NT2/D1 (cell line): ENCODE data around the gene DDA1.

Source experiments
- DNase-seq: peaks from one replicate; pipeline ENCODE4 v3.0.0-alpha.2; 2011; ENCODE audit warnings: low read depth, low spot score
- H3K27me3 ChIP-seq: 2 replicates; pipeline ENCODE4 v1.6.0; 2011; ENCODE audit warnings: mild to moderate bottlenecking; ENCODE audit not compliant: insufficient read length, insufficient read depth
- H3K36me3 ChIP-seq: 2 replicates; pipeline ENCODE4 v1.6.1; 2011; ENCODE audit warnings: mild to moderate bottlenecking, low read length, mixed read lengths; ENCODE audit not compliant: insufficient read depth, insufficient read length
- H3K4me1 ChIP-seq: 2 replicates; pipeline ENCODE4 v1.5.1; 2011; ENCODE audit not compliant: insufficient read depth, insufficient read length
- H3K4me3 ChIP-seq: 2 replicates; pipeline ENCODE4 v1.5.1; 2011; ENCODE audit warnings: low read depth; ENCODE audit not compliant: insufficient read length
- H3K9ac ChIP-seq: 2 replicates; pipeline ENCODE4 v1.6.0; 2011; ENCODE audit warnings: low read depth; ENCODE audit not compliant: insufficient read length
- H3K9me3 ChIP-seq: 2 replicates; pipeline ENCODE4 v1.5.1; 2011; ENCODE audit warnings: mild to moderate bottlenecking, low read length; ENCODE audit not compliant: insufficient read depth
- SUZ12 ChIP-seq: IDR thresholded peaks from 2 replicates; pipeline ENCODE4 v1.6.1; 2011; ENCODE audit not compliant: insufficient read length, insufficient read depth; ENCODE audit errors: extremely low read depth
- YY1 ChIP-seq: IDR thresholded peaks from 2 replicates; pipeline ENCODE4 v1.6.1; 2011; ENCODE audit not compliant: insufficient read length, insufficient read depth
- ZNF274 ChIP-seq: IDR thresholded peaks from 2 replicates; pipeline ENCODE4 v1.6.1; 2011; ENCODE audit warnings: mild to moderate bottlenecking, low read depth, low read length

The DDA1 gene

GRCh38 chr19:17306285-17306714 lies 3.1 kb upstream of the DDA1 start:
- Histone ChIP-seq H3K4me3 (peak overlapping the region; percentile 93), H3K27me3 (no peaks in the 10 kb centered on the region), H3K9ac (peak overlapping the region; percentile 96), H3K4me1 (peaks cover 13% of the 10 kb centered on the region), H3K36me3 (peaks cover 16% of the 10 kb centered on the region), H3K9me3 (no peaks in the 10 kb centered on the region)
- DNase-seq = no peak
- TF ChIP-seq SUZ12 (no peak), YY1 (no peak), ZNF274 (no peak)

GRCh38 chr19:17307876-17308377 lies 1.4 kb upstream of the DDA1 start:
- H3K4me3 ChIP-seq = no peak overlapping the region
- no peaks in the 10 kb centered on the region for H3K9me3 ChIP-seq
- H3K9ac ChIP-seq = no peak overlapping the region
- H3K36me3 ChIP-seq = peaks cover 16% of the 10 kb centered on the region
- no peaks in the 10 kb centered on the region for H3K27me3 ChIP-seq
- H3K4me1 ChIP-seq = peaks cover 23% of the 10 kb centered on the region
- no peak for DNase-seq
- no peak for TF ChIP-seq SUZ12
- no peak for TF ChIP-seq YY1
- no peak for TF ChIP-seq ZNF274

- H3K4me1 ChIP-seq = peaks cover 23% of the 10 kb centered on the region
- peak overlapping the region; percentile 89 for H3K9ac ChIP-seq
- DNase-seq = no peak
- TF ChIP-seq YY1 = no peak
- H3K36me3 ChIP-seq = peaks cover 35% of the 10 kb centered on the region
- H3K9me3 ChIP-seq = no peaks in the 10 kb centered on the region
- H3K4me3 ChIP-seq = peak overlapping the region; percentile 78
- H3K27me3 ChIP-seq = no peaks in the 10 kb centered on the region
Observed at GRCh38 chr19:17309965-17310461, 650 bp downstream of the DDA1 start.

GRCh38 chr19:17311455-17312188 lies 2.3 kb downstream of the DDA1 start:
- H3K36me3 ChIP-seq = peaks cover 47% of the 10 kb centered on the region
- H3K4me1 ChIP-seq = peaks cover 23% of the 10 kb centered on the region
- peak overlapping the region; percentile 62 for H3K9ac ChIP-seq
- TF ChIP-seq SUZ12 (no peak), ZNF274 (no peak), YY1 (no peak)
- no peak overlapping the region for H3K4me3 ChIP-seq
- DNase-seq = no peak
- no peaks in the 10 kb centered on the region for H3K9me3 ChIP-seq
- H3K27me3 ChIP-seq = no peaks in the 10 kb centered on the region

GRCh38 chr19:17312189-17313113 lies 3.1 kb downstream of the DDA1 start:
- H3K4me1 ChIP-seq = peaks cover 23% of the 10 kb centered on the region
- peaks cover 49% of the 10 kb centered on the region for H3K36me3 ChIP-seq
- no peaks in the 10 kb centered on the region for H3K9me3 ChIP-seq
- no peak for TF ChIP-seq YY1
- no peak for TF ChIP-seq SUZ12
- no peak for TF ChIP-seq ZNF274
- H3K4me3 ChIP-seq = no peak overlapping the region
- peak overlapping the region; percentile 62 for H3K9ac ChIP-seq
- no peak for DNase-seq
- H3K27me3 ChIP-seq = no peaks in the 10 kb centered on the region

- H3K36me3 ChIP-seq = peaks cover 55% of the 10 kb centered on the region
- no peak for DNase-seq
- H3K9me3 ChIP-seq = no peaks in the 10 kb centered on the region
- no peak for TF ChIP-seq SUZ12
- no peak for TF ChIP-seq YY1
- no peak for TF ChIP-seq ZNF274
- peaks cover 23% of the 10 kb centered on the region for H3K4me1 ChIP-seq
- H3K27me3 ChIP-seq = no peaks in the 10 kb centered on the region
- no peak overlapping the region for H3K4me3 ChIP-seq
- H3K9ac ChIP-seq = no peak overlapping the region
Observed at GRCh38 chr19:17314007-17314593, 4.7 kb downstream of the DDA1 start.

GRCh38 chr19:17318966-17319365 lies 9.6 kb downstream of the DDA1 start:
- no peak overlapping the region for H3K4me3 ChIP-seq
- no peak overlapping the region for H3K9ac ChIP-seq
- TF ChIP-seq ZNF274 (no peak), YY1 (no peak), SUZ12 (no peak)
- H3K27me3 ChIP-seq = no peaks in the 10 kb centered on the region
- no peak for DNase-seq
- H3K9me3 ChIP-seq = no peaks in the 10 kb centered on the region
- peaks cover 11% of the 10 kb centered on the region for H3K4me1 ChIP-seq
- H3K36me3 ChIP-seq = peaks cover 69% of the 10 kb centered on the region
